C4-2B (cell line): ENCODE measurements around the gene TIPRL.

ENCODE experiments used
- CTCF ChIP-seq: fragments of 450-650 bp; conservative IDR thresholded peaks from 2 replicates; pipeline ENCODE4 v1.5.1; 2017; ENCODE audit warnings: mild to moderate bottlenecking
- ZFX ChIP-seq: fragments of 450-650 bp; IDR thresholded peaks from 2 replicates; pipeline ENCODE4 v1.6.1; 2017

GRCh38 chr1:168148916-168149315 lies 29.8 kb upstream of the TIPRL start:
- TF ChIP-seq CTCF (no peak), ZFX (no peak)
